Testis (tissue), 2 donors: ENCODE data around the gene MT1M.

Source experiments
- CTCF ChIP-seq, 3 experiments: fragments of 450-650 bp in 2 of 3; fragments of 200-600 bp in 1 of 3; sonication (generic) in 1 of 3; IDR thresholded peaks; one replicate each; pipeline ENCODE4 v1.5.1; 2016 to 2019; ENCODE audit warnings: antibody characterized with exemption in 3 of 3, mild to moderate bottlenecking in 2 of 3, moderate library complexity in 1 of 3
- POLR2A ChIP-seq: fragments of 450-650 bp; IDR thresholded peaks from one replicate; pipeline ENCODE4 v1.6.1; 2017; ENCODE audit warnings: antibody characterized with exemption, mild to moderate bottlenecking, moderate library complexity

- TF ChIP-seq CTCF (IDR thresholded peaks at IDR 0.05), result no peak
- TF ChIP-seq POLR2A, result no peak
These were observed 6.4 kb upstream of the MT1M start for GRCh38 chr16:56625943-56626654.
